ENCODE measurements around the gene ADPRHL1. TPM values are rescaled to one million over a fixed set of nuclear protein-coding genes. Genes with fewer than 3 reads are reported as not detected.
A peak's percentile ranks its signal among the peaks of the same experiment; 100 is the strongest.

Gene ADPRHL1
- total RNA-seq, 1 donor from 2014 or later: 484 TPM

DNA sequence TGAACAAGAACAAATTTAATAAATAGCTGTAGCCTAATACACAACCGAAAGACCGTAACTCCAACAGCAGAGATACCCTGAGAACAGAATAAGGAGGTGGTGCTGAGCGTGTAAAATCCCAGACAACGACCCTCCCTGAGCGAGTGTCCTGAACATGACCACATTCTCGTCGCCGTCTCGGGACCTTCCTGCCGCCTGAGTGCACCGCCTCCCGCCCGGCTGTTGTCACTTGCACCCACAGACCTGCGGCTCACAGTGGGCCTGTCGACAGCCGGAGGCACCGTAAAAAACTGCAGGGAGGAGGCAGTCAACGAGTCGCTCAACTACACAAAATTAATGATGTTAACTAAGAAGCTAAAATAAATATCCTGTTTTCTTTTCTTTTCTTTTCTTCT lies 53.5 kb downstream of the ADPRHL1 start:
- no peaks in the 10 kb centered on the region for H3K36me3 ChIP-seq
- no peak overlapping the region for H3K4me3 ChIP-seq
- TF ChIP-seq, protein P1, sequence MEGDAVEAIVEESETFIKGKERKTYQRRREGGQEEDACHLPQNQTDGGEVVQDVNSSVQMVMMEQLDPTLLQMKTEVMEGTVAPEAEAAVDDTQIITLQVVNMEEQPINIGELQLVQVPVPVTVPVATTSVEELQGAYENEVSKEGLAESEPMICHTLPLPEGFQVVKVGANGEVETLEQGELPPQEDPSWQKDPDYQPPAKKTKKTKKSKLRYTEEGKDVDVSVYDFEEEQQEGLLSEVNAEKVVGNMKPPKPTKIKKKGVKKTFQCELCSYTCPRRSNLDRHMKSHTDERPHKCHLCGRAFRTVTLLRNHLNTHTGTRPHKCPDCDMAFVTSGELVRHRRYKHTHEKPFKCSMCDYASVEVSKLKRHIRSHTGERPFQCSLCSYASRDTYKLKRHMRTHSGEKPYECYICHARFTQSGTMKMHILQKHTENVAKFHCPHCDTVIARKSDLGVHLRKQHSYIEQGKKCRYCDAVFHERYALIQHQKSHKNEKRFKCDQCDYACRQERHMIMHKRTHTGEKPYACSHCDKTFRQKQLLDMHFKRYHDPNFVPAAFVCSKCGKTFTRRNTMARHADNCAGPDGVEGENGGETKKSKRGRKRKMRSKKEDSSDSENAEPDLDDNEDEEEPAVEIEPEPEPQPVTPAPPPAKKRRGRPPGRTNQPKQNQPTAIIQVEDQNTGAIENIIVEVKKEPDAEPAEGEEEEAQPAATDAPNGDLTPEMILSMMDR (IDR thresholded peaks at IDR 0.05; ENCODE audit: borderline replicate concordance): no peak
- no peak for DNase-seq
- peak overlapping the region; percentile 97 for H3K27ac ChIP-seq (replicated peaks)
- peaks cover 27% of the 10 kb centered on the region for H3K27me3 ChIP-seq (ENCODE audit: low read depth)
- peaks cover 61% of the 10 kb centered on the region for H3K4me1 ChIP-seq
- intact Hi-C loops (cut with micrococcal nuclease): no loop called here
- no peaks in the 10 kb centered on the region for H3K9me3 ChIP-seq (replicated peaks)

DNA sequence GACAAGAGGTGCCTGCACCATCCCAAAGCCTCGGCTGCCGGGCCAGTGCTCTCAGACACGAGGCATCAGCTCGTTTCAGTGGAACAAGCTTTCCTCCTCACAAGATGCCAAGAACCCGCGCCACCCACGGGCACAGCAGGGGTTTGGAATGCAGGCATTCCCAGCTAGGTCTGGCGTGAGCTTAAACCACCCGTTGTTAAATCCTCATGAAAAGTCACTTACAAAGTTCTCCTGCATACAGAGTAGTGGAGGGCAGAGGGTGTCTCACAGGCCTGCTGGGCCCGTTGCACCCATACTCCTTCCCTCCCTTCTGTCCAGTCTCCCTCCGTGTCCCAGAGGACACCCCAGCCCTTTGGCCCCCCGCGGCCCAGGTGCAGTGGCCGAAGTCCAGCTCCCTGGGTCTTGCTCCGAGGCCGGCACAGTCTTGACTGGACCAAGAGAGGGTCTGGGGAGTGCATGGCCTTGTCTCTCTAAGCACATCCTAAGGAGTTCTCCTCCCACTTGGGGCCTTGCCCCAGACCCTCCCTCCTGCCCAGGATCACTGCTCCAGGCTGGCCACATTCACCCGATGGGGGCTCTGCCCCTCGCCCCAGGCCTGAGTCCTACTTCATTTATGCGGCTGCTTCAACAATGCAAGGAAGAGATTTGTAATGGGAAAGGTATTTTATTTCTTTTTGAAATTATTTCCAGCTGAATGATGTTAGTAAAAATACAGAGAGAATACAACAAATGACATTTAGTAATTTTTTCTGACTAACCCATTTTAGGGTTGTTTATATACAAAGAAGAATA lies 54.1 kb downstream of the ADPRHL1 start:
- H3K9me3 ChIP-seq (replicated peaks): no peaks in the 10 kb centered on the region
- TF ChIP-seq, protein P1 (IDR thresholded peaks at IDR 0.05; ENCODE audit: borderline replicate concordance): no peak
- no peak for DNase-seq
- peak overlapping the region; percentile 97 for H3K27ac ChIP-seq (replicated peaks)
- H3K4me3 ChIP-seq: no peak overlapping the region
- H3K27me3 ChIP-seq (ENCODE audit: low read depth): peaks cover 27% of the 10 kb centered on the region
- intact Hi-C loops (cut with micrococcal nuclease): no loop called here
- H3K36me3 ChIP-seq: no peaks in the 10 kb centered on the region
- H3K4me1 ChIP-seq: peaks cover 61% of the 10 kb centered on the region

DNA sequence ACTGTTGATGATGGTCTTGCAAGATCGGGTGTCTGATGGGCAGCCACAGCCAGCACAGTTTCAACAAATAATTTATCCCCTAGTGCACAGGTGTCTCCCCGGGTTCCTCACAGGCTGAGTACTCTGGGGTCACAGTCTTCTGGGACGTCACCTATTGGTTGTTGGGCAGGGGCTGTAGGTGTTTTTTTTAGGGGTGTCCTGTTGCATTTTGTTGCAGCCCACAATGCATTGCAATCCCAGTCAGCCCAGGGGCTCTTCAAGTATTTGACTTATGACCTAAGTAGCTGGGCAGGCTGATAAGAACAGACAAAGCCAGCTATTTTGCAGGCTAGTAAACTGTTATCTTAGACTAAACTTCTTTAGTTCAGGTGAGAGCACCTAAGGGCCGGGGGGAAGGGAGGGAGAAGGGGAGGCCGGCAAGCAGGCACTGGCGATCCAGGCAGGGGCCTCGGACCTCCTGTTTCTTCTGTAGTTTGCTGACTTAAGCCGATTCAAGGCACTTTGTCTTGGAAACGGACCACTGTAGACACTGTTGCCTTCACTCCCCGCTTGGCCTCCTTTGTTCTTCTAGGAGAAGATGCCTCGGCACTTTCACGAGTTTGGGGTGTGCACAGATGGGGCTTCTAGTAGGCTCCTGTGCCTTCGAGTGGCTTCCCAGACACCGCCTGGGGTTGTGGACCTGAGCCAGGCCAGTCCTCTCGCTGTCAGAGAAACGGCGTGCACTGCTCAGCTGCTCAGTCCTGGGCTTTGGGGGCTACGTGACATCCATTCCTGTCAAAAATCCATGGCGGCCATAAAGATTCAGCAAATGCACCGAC lies 55.5 kb downstream of the ADPRHL1 start:
- no peaks in the 10 kb centered on the region for H3K9me3 ChIP-seq (replicated peaks)
- peaks cover 63% of the 10 kb centered on the region for H3K4me1 ChIP-seq
- H3K27me3 ChIP-seq (ENCODE audit: low read depth): peaks cover 18% of the 10 kb centered on the region
- no peaks in the 10 kb centered on the region for H3K36me3 ChIP-seq
- H3K27ac ChIP-seq (replicated peaks): peak overlapping the region; percentile 97
- intact Hi-C loops (cut with micrococcal nuclease): no loop called here
- H3K4me3 ChIP-seq: no peak overlapping the region
- no peak for DNase-seq
- TF ChIP-seq, protein P1 (IDR thresholded peaks at IDR 0.05; ENCODE audit: borderline replicate concordance): no peak

DNA sequence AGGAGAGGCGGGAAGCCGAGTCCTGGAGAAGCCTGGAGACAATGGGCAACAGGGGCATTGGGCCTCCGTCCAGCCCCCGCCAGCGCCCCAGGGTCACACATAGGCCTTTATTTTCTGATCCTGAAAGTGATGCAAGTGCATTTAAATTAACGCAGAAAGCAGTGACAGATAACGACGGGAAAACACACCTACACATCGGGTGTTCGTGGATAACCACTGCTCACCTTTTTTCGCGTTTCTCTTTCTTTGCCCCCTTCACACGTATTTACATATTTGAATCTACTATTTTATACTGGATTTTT lies 59.0 kb downstream of the ADPRHL1 start:
- Histone ChIP-seq H3K9me3 (replicated peaks) (no peaks in the 10 kb centered on the region), H3K27me3 (ENCODE audit: low read depth) (no peaks in the 10 kb centered on the region), H3K27ac (replicated peaks) (peak overlapping the region; percentile 84), H3K36me3 (no peaks in the 10 kb centered on the region), H3K4me1 (peaks cover 34% of the 10 kb centered on the region), H3K4me3 (peak overlapping the region; percentile 89)
- intact Hi-C loops (cut with micrococcal nuclease): no loop called here
- DNase-seq: no peak
- TF ChIP-seq, protein P1 (IDR thresholded peaks at IDR 0.05; ENCODE audit: borderline replicate concordance): no peak

DNA sequence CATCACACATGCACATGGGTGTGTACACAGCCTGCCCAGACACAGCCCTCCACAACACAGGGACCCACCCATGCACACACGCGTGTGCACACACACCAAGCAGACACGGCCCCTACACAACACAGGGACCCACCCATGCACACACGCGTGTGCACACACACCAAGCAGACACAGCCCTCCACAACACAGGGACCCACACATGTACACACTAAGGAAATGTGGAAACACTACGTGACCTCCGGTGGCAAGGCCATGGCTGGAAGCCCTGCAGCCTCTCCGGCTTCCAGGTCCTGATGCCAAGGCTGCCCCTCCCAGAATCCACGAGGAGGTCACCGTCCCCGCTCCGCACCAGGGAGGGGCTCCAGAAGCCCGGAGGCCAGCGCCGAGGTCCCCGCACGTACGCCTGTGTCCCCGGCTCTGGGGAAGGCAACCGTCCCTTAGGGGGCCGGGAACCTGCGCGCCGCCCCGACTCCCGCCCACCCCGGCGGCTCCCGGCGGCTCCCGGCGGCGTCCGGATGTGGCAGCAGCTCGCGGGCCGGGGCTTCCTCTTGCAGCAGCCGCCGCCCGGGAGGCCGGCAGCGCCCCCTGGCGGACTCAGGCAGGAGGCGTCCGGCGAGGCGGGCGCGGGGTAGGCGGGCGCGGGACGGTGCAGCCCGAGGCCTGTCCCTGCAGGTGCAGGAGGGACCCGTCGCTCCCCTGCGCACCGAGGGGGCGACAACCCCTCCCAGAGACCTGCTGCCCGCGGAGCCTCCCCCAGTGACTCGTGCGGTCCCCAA lies 59.5 kb downstream of the ADPRHL1 start:
- Histone ChIP-seq H3K27me3 (ENCODE audit: low read depth) (no peaks in the 10 kb centered on the region), H3K4me3 (peak overlapping the region; percentile 89), H3K4me1 (peaks cover 29% of the 10 kb centered on the region), H3K36me3 (no peaks in the 10 kb centered on the region), H3K27ac (replicated peaks) (peak overlapping the region; percentile 84), H3K9me3 (replicated peaks) (peaks cover 3% of the 10 kb centered on the region)
- DNase-seq: peak; percentile 83
- TF ChIP-seq, protein P1 (IDR thresholded peaks at IDR 0.05; ENCODE audit: borderline replicate concordance): peak; percentile 96
- intact Hi-C loops (cut with micrococcal nuclease): no loop called here
